HepG2 (cell line): ENCODE data around the gene LGALS4. TPM values are rescaled to one million over a fixed set of nuclear protein-coding genes. Genes with fewer than 3 reads are reported as not detected.
"Not testable (repeated sequence)": the region's sequence is repeated elsewhere in the genome, so short reads cannot be mapped to it uniquely, and the experiment has no call there.

ENCODE experiments used
- ATAC-seq: fragments of 200-7000 bp; cut with Tn5 transposase; 3 replicates; pipeline ENCODE4 v1.9.1; 2020; ENCODE audit warnings: mild to moderate bottlenecking, moderate library complexity
- BruUV-seq: library from RNA; stranded (reverse); fragments of 400-500 nt; replicated peaks from 2 replicates; lab custom pipeline; 2021; lab: Mats Ljungman, UMichigan
- CTCF ChIA-PET: fragments of 300-600 bp; formaldehyde crosslinking; extraction: SDS; loops from one replicate; lab custom pipeline; 2021; ENCODE audit warnings: low total read pairs, inconsistent platforms, low intra/inter-chr PET ratio; lab: Yijun Ruan, JAX
- POLR2A ChIA-PET: fragments of 350-600 bp; sonication (Branson Sonifier 250); formaldehyde crosslinking; loops from one replicate; lab custom pipeline; 2020; ENCODE audit warnings: antibody characterized with exemption, inconsistent platforms; lab: Yijun Ruan, JAX
- DNase-seq: peaks from one replicate; pipeline ENCODE4 v3.0.0-alpha.2; 2015; ENCODE audit warnings: low spot score
- FAIRE-seq: peaks from 3 replicates; lab custom pipeline; 2011; peaks lifted over from hg19 to GRCh38; lab: Jason Lieb, UNC
- H2AFZ ChIP-seq: one replicate; pipeline ENCODE4 v1.6.1; 2011; ENCODE audit warnings: low read length, inconsistent platforms
- H3K27ac ChIP-seq: fragments of 300-600 bp; 3 replicates; pipeline ENCODE4 v1.8.0; 2011; ENCODE audit warnings: mixed run types, mild to moderate bottlenecking, mixed read lengths, low read length, inconsistent platforms; ENCODE audit not compliant: insufficient read depth; ENCODE audit errors: extremely low read length
- H3K27me3 ChIP-seq, 2 experiments: fragments of 200-600 bp in 1 of 2; 2 replicates in 1 of 2; 3 replicates in 1 of 2; pipeline versions ENCODE4 v1.6.0 to v1.8.0; 2011; ENCODE audit warnings: low read length in 2 of 2, mild to moderate bottlenecking in 2 of 2, moderate library complexity in 2 of 2, inconsistent platforms in 1 of 2; ENCODE audit not compliant: insufficient read depth in 2 of 2, control insufficient read depth in 1 of 2
- H3K36me3 ChIP-seq, 2 experiments: fragments of 200-600 bp in 1 of 2; replicated peaks in 1 of 2; 2 replicates in 1 of 2; 3 replicates in 1 of 2; pipeline versions ENCODE4 v1.5.1 to v1.8.0; 2011; ENCODE audit warnings: low read length in 2 of 2, inconsistent platforms in 1 of 2; ENCODE audit not compliant: insufficient read depth in 2 of 2, control insufficient read depth in 1 of 2
- H3K4me1 ChIP-seq: 2 replicates; pipeline ENCODE4 v1.5.1; 2012; ENCODE audit warnings: low read length, inconsistent platforms; ENCODE audit not compliant: insufficient read depth
- H3K4me2 ChIP-seq: 2 replicates; pipeline ENCODE4 v1.6.0; 2011; ENCODE audit warnings: low read depth, low read length, inconsistent platforms
- H3K4me3 ChIP-seq, 3 experiments: fragments of 200-600 bp in 1 of 3; sonication (generic), shearing (Covaris generic) in 1 of 3; replicated peaks in 1 of 3; 2 replicates each; pipeline ENCODE4 v1.5.1; 2011 to 2016; ENCODE audit warnings: low read length in 3 of 3, inconsistent platforms in 2 of 3, low read depth in 2 of 3, mild to moderate bottlenecking in 2 of 3, control low read depth in 1 of 3, mixed read lengths in 1 of 3; ENCODE audit not compliant: insufficient read depth in 1 of 3
- H3K79me2 ChIP-seq: one replicate; pipeline ENCODE4 v1.6.1; 2011; ENCODE audit warnings: low read length, inconsistent platforms; ENCODE audit not compliant: insufficient read depth
- H3K9ac ChIP-seq: 2 replicates; pipeline ENCODE4 v1.6.0; 2011; ENCODE audit warnings: mild to moderate bottlenecking, low read depth, low read length, inconsistent platforms; ENCODE audit not compliant: insufficient read depth
- H3K9me3 ChIP-seq: 2 replicates; pipeline ENCODE4 v1.5.1; 2012; ENCODE audit warnings: mild to moderate bottlenecking, low read length
- H4K20me1 ChIP-seq: 2 replicates; pipeline ENCODE4 v1.6.0; 2011; ENCODE audit warnings: inconsistent platforms, mild to moderate bottlenecking, low read length, moderate library complexity; ENCODE audit not compliant: insufficient read depth
- HDAC6 ChIP-seq: fragments of 200-600 bp; sonication (generic); IDR thresholded peaks from 2 replicates; pipeline ENCODE4 v1.7.0; 2017; ENCODE audit warnings: mild to moderate bottlenecking, antibody characterized with exemption, low read length, low read depth
- HNRNPL ChIP-seq: fragments of 200-400 bp; formaldehyde crosslinking; IDR thresholded peaks from 2 replicates; pipeline ENCODE4 v1.6.1; 2017; ENCODE audit warnings: mild to moderate bottlenecking, low read depth, low read length
- NFYB ChIP-seq: sonication (generic); formaldehyde crosslinking; IDR thresholded peaks from 2 replicates; pipeline ENCODE4 v1.4.0; 2020; ENCODE audit warnings: missing genetic modification reagents
- NFYC ChIP-seq: IDR thresholded peaks from 2 replicates; pipeline ENCODE4 v1.6.1; 2016; ENCODE audit warnings: missing genetic modification reagents, missing compliant biosample characterization
- POLR2A ChIP-seq, 2 experiments: IDR thresholded peaks; 2 replicates each; pipeline ENCODE4 v1.6.1; 2011; ENCODE audit warnings: low read depth in 2 of 2, low read length in 2 of 2, mild to moderate bottlenecking in 1 of 2, moderate library complexity in 1 of 2; ENCODE audit not compliant: insufficient read depth in 1 of 2
- RARG ChIP-seq: sonication (generic); formaldehyde crosslinking; IDR thresholded peaks from 2 replicates; pipeline ENCODE4 v1.4.0; 2020; ENCODE audit warnings: low read depth, mild to moderate bottlenecking, missing genetic modification reagents
- SMYD3 ChIP-seq: sonication (generic); formaldehyde crosslinking; IDR thresholded peaks from 2 replicates; pipeline ENCODE4 v1.8.1; 2023; ENCODE audit warnings: mild to moderate bottlenecking, missing genetic modification reagents
- ZBTB33 ChIP-seq: sonication (generic); formaldehyde crosslinking; IDR thresholded peaks from 2 replicates; pipeline ENCODE4 v1.4.0; 2020; ENCODE audit warnings: missing genetic modification reagents
- ZNF446 ChIP-seq: sonication (generic); formaldehyde crosslinking; IDR thresholded peaks from 2 replicates; pipeline ENCODE4 v1.5.0; 2020; ENCODE audit warnings: mild to moderate bottlenecking, missing genetic modification reagents
- ZNF558 ChIP-seq: sonication (generic); formaldehyde crosslinking; IDR thresholded peaks from 2 replicates; pipeline ENCODE4 v1.9.0; 2022; ENCODE audit warnings: mild to moderate bottlenecking, missing genetic modification reagents, borderline replicate concordance
- WGBS: methylation state at CpG from one replicate; pipeline ENCODE4 v1.1.6; 2017; ENCODE audit warnings: low lambda C conversion rate; 5-methylcytosine and 5-hydroxymethylcytosine counted together
- in situ Hi-C: cut with HindIII; loops from 2 replicates; pipeline ENCODE4 v1.10.0; 2017; ENCODE audit warnings: low pct_unique_long_range_greater_than_20kb; ENCODE audit not compliant: extremely low pct_ligation_motif_present
- intact Hi-C: fragments of 100-400 bp; cut with micrococcal nuclease; formaldehyde crosslinking; loops from one replicate; pipeline ENCODE4 v1.10.0; 2022; ENCODE audit not compliant: unreplicated experiment
- polyA plus RNA-seq, 8 experiments: library from polyadenylated mRNA; depleted of rRNA in 3 of 8; stranded (reverse) in 7 of 8; unstranded in 1 of 8; fragments of >200 nt; fragmentation: Illumina TruSeq in 4 of 8; extraction: Trizol in 4 of 8; gene quantifications; 2 replicates each; pipeline versions ENCODE4 v1.2.1 to v1.2.3, GENCODE V29; 2011 to 2016; ENCODE audit warnings: low read depth in 4 of 8, missing spikeins in 1 of 8, mixed read lengths in 1 of 8; ENCODE audit not compliant: insufficient read depth in 1 of 8
- total RNA-seq, 5 experiments: library from RNA; depleted of rRNA; stranded (reverse); fragments of >200 nt; fragmentation: Illumina TruSeq; extraction: Trizol; gene quantifications; 2 replicates each; pipeline ENCODE4 v1.2.3, GENCODE V29; 2016; ENCODE audit warnings: low read depth in 1 of 5

The LGALS4 gene
- total and polyA plus RNA-seq, 2 of the 13 experiments (the other 11 are each of a cell fraction or from before 2014, with no cell fraction given), result 0.24 to 0.71 TPM

GRCh38 chr19:38815059-38816001 is 2.6 kb upstream of the LGALS4 start:
- Histone ChIP-seq H3K4me2 (no peak overlapping the region), H3K9me3 (no peaks in the 10 kb centered on the region), H2AFZ (no peak overlapping the region), H3K4me1 (peaks cover 36% of the 10 kb centered on the region)
- no peak for ATAC-seq
- POLR2A ChIA-PET, result interaction anchor here (1.0 to 1.7 kb wide), 4 partner anchors 16 to 34 kb away, joined by 3 to 4 read pairs (median 3); partner anchors contain the start of gene ECH1
- 97% methylated on average over 30 of the region's 34 CpGs for WGBS
- TF ChIP-seq RARG (CRISPR knock-in tag) (no peak), HDAC6 (no peak), POLR2A (IDR thresholded peaks at IDR 0.05; ENCODE audit: insufficient read depth in 1 of 2, low read depth in 2 of 2, low read length in 2 of 2) (0 out of 4 replicates have a peak, but pooled peaks of 1 of the 2 experiments have one; percentile 18), ZNF558 (CRISPR knock-in tag) (no peak), NFYC (CRISPR knock-in tag) (peak; percentile 61), SMYD3 (CRISPR knock-in tag) (no peak), NFYB (peak; percentile 52), ZNF446 (CRISPR knock-in tag) (no peak), HNRNPL (0 out of 2 replicates have a peak, but pooled peaks have one; percentile 35), ZBTB33 (CRISPR knock-in tag) (peak; percentile 97)
- TF ChIP-seq, all 625 proteins: peak for 5
- Histone ChIP-seq H3K79me2 (no peaks in the 10 kb centered on the region), H3K9ac (no peak overlapping the region), H4K20me1 (no peaks in the 10 kb centered on the region), H3K27ac (no peak overlapping the region), H3K27me3 (no peaks in the 10 kb centered on the region), H3K4me3 (no peak overlapping the region), H3K36me3 (peaks cover 11 to 27% of the 10 kb centered on the region in 2 experiments; a peak in 4 of 5 replicates)
- DNase-seq, result no peak
- in situ Hi-C loops, result no loop called here
- CTCF ChIA-PET, result no interaction called here
- intact Hi-C loops, result no loop called here
- TSS peak; percentile 74 for BruUV-seq
- FAIRE-seq, result no peak

GRCh38 chr19:38813932-38814331 is 1.2 kb upstream of the LGALS4 start:
- intact Hi-C loops, DNase-seq, CTCF ChIA-PET, H4K20me1 ChIP-seq, H3K79me2 ChIP-seq, H2AFZ ChIP-seq, H3K9ac ChIP-seq, H3K4me2 ChIP-seq, H3K9me3 ChIP-seq, H3K27me3 ChIP-seq, in situ Hi-C loops, BruUV-seq, ATAC-seq, FAIRE-seq, H3K4me3 ChIP-seq, H3K27ac ChIP-seq: not testable (repeated sequence)
- Histone ChIP-seq H3K36me3 (peaks cover 11 to 27% of the 10 kb centered on the region in 2 experiments; a peak in 4 of 5 replicates), H3K4me1 (peaks cover 22% of the 10 kb centered on the region)
- WGBS, result 93% methylated on average over 2 of the region's 2 CpGs
- POLR2A ChIA-PET, result interaction anchor here (0.9 to 1.1 kb wide), 2 partner anchors 18 to 51 kb away, joined by 3 read pairs; no protein-coding TSS in a partner anchor
